ENCODE measurements around the gene TIAL1. TPM values are rescaled to one million over a fixed set of nuclear protein-coding genes. Genes with fewer than 3 reads are reported as not detected.

TIAL1 gene
- total and polyA plus RNA-seq, 2 of the 4 experiments (the other 2 are of a cell fraction): 28.0 to 83.5 TPM

DNA sequence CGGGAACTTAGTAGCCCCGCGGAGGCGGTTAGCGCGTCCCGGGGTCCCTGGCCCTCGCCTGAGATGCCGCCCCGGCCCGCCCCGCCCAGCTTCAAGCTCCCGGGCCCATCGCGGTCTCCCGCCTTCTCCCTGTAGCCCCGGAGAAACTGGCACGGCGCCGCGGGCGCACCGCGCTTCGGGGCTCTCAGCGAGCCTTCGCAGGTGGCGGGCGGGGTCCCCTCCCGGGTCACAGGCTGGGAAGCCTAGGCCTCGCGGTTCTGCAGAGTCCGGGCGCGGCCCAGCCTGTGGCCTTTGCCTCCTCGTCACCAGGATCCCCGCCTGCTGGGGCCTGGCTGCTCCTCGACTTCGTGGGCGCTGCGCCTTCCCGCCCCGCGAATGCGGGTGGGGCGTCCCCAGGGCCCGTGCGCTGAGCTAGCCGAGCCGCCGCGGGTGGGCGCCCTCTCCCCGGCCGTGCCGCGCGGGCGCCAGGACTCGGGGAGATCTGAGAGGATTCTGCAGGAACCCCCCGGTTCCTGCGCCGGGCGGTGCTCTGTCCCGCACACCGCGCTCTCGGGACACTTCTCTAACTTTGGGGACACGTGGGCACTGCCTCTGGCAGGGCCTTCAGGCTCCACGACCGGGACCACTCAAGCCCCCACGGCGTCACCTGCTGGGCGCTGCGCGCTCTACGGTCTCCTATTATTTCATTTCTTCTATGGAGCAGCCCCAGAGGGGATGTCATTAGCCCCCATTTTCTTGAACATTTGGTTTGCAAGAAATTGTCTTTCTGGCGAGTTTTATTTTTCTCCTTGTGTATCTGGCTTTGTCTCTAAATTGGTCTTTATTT lies 53.6 kb downstream of the TIAL1 start:
- H3K27ac ChIP-seq (ENCODE audit: insufficient read depth, low read length): peak overlapping the region; percentile 43
- peak overlapping the region; percentile 81 for H3K4me3 ChIP-seq (ENCODE audit: insufficient read depth, low read depth, low read length)
- CTCF ChIA-PET: interaction anchor here (0.6 to 2.0 kb wide), 10 partner anchors 11 to 344 kb away, joined by 3 to 8 read pairs (median 3); no protein-coding TSS in a partner anchor
- peak overlapping the region; percentile 97 for H2AK9ac ChIP-seq (replicated peaks; ENCODE audit: low read depth, low read length, poor library complexity)
- no peak overlapping the region for H2BK15ac ChIP-seq (ENCODE audit: low read depth, low read length)
- peaks cover 19% of the 10 kb centered on the region for H3K9me1 ChIP-seq (ENCODE audit: insufficient read depth, low read length)
- peaks cover 36% of the 10 kb centered on the region for H4K20me1 ChIP-seq (ENCODE audit: insufficient read depth, low read length)
- no peaks in the 10 kb centered on the region for H3K36me3 ChIP-seq (ENCODE audit: control insufficient read depth, insufficient read depth, low read length)
- DNase-seq (peak; percentile 49), ATAC-seq (ENCODE audit: low read depth) (peak; percentile 58)
- peak overlapping the region; percentile 40; the same call in 1 of the 2 replicates for H3K9ac ChIP-seq (ENCODE audit: low read depth, low read length)
- H2BK120ac ChIP-seq (ENCODE audit: low read depth, low read length): peak overlapping the region; percentile 29
- peak overlapping the region; percentile 48 for H3K4me2 ChIP-seq (ENCODE audit: low read depth, low read length)
- no peak overlapping the region for H3K18ac ChIP-seq (ENCODE audit: low read depth, low read length)
- no peaks in the 10 kb centered on the region; the same call in 1 of the 2 replicates for H3K27me3 ChIP-seq (ENCODE audit: control insufficient read depth, insufficient read depth, low read length)
- H3K9me3 ChIP-seq (ENCODE audit: control insufficient read depth, insufficient read depth, low read length): no peaks in the 10 kb centered on the region
- peak overlapping the region in 1 of 2 experiments; percentile 74; a peak in 1 of 4 replicates for H4K8ac ChIP-seq (ENCODE audit: low read depth in 2 of 2, low read length in 2 of 2)
- intact Hi-C loops (cut with micrococcal nuclease) (loop anchor here (1.0 to 5.0 kb wide), 5 partner anchors 48 to 344 kb away; partner anchors contain the start of genes BAG3 and GRK5), dilution Hi-C loops (cut with HindIII; ENCODE audit: low sequenced_read_pairs, unreplicated experiment) (no loop called here), in situ Hi-C loops (cut with MboI; ENCODE audit: low sequenced_read_pairs) (no loop called here)
- H2AK5ac ChIP-seq (ENCODE audit: low read depth, low read length): no peak overlapping the region
- no TSS peak for BruUV-seq (replicated peaks)
- peak overlapping the region; percentile 52; the same call in 1 of the 2 replicates for H3K14ac ChIP-seq (replicated peaks; ENCODE audit: low read depth, low read length)
- peaks cover 20% of the 10 kb centered on the region for H3K4me1 ChIP-seq (ENCODE audit: control insufficient read depth, insufficient read depth, low read length)
- H2BK5ac ChIP-seq (ENCODE audit: low read depth, low read length, poor library complexity, severe bottlenecking): peak overlapping the region; percentile 79
- WGBS, 2 experiments (ENCODE audit: extremely low coverage in 2 of 2, insufficient read length in 1 of 2): 1% methylated on average over 50 of the region's 78 CpGs; no CpG with 5 or more reads in 1 of the 2 experiments
- H4K5ac ChIP-seq (ENCODE audit: low read depth, low read length): no peak overlapping the region
- POLR2A ChIA-PET (ENCODE audit: unreplicated experiment): interaction anchor here (0.6 kb wide), 2 partner anchors 108 to 849 kb away, joined by 3 to 4 read pairs; partner anchors contain the start of gene BAG3
- peak overlapping the region; percentile 93 for H2AFZ ChIP-seq (replicated peaks; ENCODE audit: low read length, poor library complexity)
- peak overlapping the region; percentile 61 for H4K91ac ChIP-seq (ENCODE audit: insufficient read depth, low read depth, low read length)
- H2BK20ac ChIP-seq (ENCODE audit: low read depth, low read length): no peak overlapping the region
- H3K56ac ChIP-seq (ENCODE audit: extremely low read depth, insufficient read depth, low read length): no peak overlapping the region
- H3K23ac ChIP-seq (ENCODE audit: low read depth, low read length): peak overlapping the region; percentile 31; the same call in 1 of the 2 replicates
- H3K79me1 ChIP-seq (ENCODE audit: low read depth in 1 of 2, low read length in 2 of 2): peaks cover 18 to 40% of the 10 kb centered on the region in 2 experiments
- peak overlapping the region; percentile 68 for H3K4ac ChIP-seq (ENCODE audit: low read depth, low read length)
- no peak for TF ChIP-seq CEBPB (IDR thresholded peaks at IDR 0.05; ENCODE audit: low read depth, low read length)
- TF ChIP-seq MAFK (IDR thresholded peaks at IDR 0.05; ENCODE audit: low read depth, low read length): no peak
- TF ChIP-seq RAD21 (IDR thresholded peaks at IDR 0.05; ENCODE audit: low read length): peak; percentile 54
- TF ChIP-seq RCOR1 (IDR thresholded peaks at IDR 0.05; ENCODE audit: insufficient replicate concordance, low read length): no peak
- TF ChIP-seq BHLHE40 (IDR thresholded peaks at IDR 0.05; ENCODE audit: low read depth, low read length): no peak
- TF ChIP-seq SMC3 (IDR thresholded peaks at IDR 0.05; ENCODE audit: low read depth, low read length): peak; percentile 46
- no peak for TF ChIP-seq MXI1 (IDR thresholded peaks at IDR 0.05; ENCODE audit: borderline replicate concordance, low read depth, low read length)
- no peak; the same call in 1 of the 2 replicates for TF ChIP-seq POLR2A (IDR thresholded peaks at IDR 0.05; ENCODE audit: low read depth, low read length)
- TF ChIP-seq NFE2L2 (IDR thresholded peaks at IDR 0.05; ENCODE audit: low read depth, low read length): no peak
- TF ChIP-seq, protein P1, sequence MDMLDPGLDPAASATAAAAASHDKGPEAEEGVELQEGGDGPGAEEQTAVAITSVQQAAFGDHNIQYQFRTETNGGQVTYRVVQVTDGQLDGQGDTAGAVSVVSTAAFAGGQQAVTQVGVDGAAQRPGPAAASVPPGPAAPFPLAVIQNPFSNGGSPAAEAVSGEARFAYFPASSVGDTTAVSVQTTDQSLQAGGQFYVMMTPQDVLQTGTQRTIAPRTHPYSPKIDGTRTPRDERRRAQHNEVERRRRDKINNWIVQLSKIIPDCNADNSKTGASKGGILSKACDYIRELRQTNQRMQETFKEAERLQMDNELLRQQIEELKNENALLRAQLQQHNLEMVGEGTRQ (IDR thresholded peaks at IDR 0.05; ENCODE audit: low read depth, low read length): peak; percentile 69
- no peak for TF ChIP-seq CHD1 (IDR thresholded peaks at IDR 0.05; ENCODE audit: low read depth, low read length)
- no peak for TF ChIP-seq RFX5 (IDR thresholded peaks at IDR 0.05; ENCODE audit: low read depth, low read length)
- no peak for TF ChIP-seq MAZ (IDR thresholded peaks at IDR 0.05; ENCODE audit: borderline replicate concordance, low read depth, low read length)
- TF ChIP-seq, protein P2, sequence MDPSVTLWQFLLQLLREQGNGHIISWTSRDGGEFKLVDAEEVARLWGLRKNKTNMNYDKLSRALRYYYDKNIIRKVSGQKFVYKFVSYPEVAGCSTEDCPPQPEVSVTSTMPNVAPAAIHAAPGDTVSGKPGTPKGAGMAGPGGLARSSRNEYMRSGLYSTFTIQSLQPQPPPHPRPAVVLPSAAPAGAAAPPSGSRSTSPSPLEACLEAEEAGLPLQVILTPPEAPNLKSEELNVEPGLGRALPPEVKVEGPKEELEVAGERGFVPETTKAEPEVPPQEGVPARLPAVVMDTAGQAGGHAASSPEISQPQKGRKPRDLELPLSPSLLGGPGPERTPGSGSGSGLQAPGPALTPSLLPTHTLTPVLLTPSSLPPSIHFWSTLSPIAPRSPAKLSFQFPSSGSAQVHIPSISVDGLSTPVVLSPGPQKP (IDR thresholded peaks at IDR 0.05; ENCODE audit: borderline replicate concordance, low read depth, low read length): no peak

All from IMR-90 (cell line).